ENCODE data around the gene MRPL21. TPM values are rescaled to one million over a fixed set of nuclear protein-coding genes. Genes with fewer than 3 reads are reported as not detected.

Gene MRPL21
- total RNA-seq, 1 experiment from 2014 or later = 179 TPM

DNA sequence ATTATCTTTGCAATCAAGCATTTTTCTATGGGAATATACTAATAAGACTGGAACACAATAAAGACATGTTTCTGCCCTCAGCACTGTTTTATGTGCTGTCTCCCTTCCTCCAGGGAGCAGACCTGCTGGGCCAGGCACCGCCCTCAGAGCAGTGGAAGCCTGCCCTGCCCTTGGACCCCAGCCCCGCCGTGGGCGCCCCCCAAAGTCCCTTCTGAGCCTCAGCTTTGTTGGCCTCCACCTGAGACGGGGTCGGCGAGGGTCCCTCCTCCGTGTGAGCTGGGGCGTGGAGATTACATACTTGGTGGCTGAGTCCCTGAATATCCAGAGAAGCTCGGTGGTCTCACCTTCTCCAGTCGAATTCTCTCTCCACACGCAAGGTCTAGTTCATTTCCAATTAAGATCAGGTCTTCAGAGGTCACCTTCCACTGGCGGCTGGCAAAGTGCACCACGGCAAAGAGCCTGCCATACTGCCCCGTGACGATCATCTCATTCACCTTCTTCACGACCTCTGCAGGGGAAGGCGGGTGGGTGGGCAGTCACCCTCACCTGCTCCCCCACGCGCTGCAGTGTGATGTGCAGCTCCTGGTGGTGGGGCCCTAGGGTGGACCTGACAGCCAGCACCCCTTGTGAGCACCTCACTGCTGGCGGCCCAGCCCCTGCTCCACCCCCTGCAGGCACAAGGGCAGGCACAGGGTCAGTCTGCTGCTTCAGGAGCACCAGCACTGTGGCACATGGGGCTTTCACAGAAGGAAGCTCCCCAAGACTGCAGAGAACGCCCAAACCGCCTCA lies 7.3 kb downstream of the MRPL21 start:
- Histone ChIP-seq H3K27me3 (replicated peaks; ENCODE audit: control insufficient read depth, insufficient read depth, low read length) (no peaks in the 10 kb centered on the region), H3K36me3 (ENCODE audit: control insufficient read depth, insufficient read depth, low read length) (peaks cover 14% of the 10 kb centered on the region), H3K4me1 (no peaks in the 10 kb centered on the region), H3K4me3 (ENCODE audit: low read depth, low read length) (no peak overlapping the region), H3K9me3 (no peaks in the 10 kb centered on the region)
- ChIA-PET POLR2A (no interaction called here), CTCF (no interaction called here)
- TF ChIP-seq, protein P1, sequence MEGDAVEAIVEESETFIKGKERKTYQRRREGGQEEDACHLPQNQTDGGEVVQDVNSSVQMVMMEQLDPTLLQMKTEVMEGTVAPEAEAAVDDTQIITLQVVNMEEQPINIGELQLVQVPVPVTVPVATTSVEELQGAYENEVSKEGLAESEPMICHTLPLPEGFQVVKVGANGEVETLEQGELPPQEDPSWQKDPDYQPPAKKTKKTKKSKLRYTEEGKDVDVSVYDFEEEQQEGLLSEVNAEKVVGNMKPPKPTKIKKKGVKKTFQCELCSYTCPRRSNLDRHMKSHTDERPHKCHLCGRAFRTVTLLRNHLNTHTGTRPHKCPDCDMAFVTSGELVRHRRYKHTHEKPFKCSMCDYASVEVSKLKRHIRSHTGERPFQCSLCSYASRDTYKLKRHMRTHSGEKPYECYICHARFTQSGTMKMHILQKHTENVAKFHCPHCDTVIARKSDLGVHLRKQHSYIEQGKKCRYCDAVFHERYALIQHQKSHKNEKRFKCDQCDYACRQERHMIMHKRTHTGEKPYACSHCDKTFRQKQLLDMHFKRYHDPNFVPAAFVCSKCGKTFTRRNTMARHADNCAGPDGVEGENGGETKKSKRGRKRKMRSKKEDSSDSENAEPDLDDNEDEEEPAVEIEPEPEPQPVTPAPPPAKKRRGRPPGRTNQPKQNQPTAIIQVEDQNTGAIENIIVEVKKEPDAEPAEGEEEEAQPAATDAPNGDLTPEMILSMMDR (IDR thresholded peaks at IDR 0.05; ENCODE audit: insufficient read depth in 1 of 2, low read depth in 1 of 2, low read length in 1 of 2, severe bottlenecking in 1 of 2, unreplicated experiment in 1 of 2) = no peak
- no TSS peak for BruUV-seq (replicated peaks)
- H3K9me3 Mint-ChIP-seq (ENCODE audit: unreplicated experiment) = no peaks in the 10 kb centered on the region
- H3K4me1 Mint-ChIP-seq (ENCODE audit: low read depth, unreplicated experiment) = peaks cover under 1% of the 10 kb centered on the region
- no peak overlapping the region for H3K27ac Mint-ChIP-seq (ENCODE audit: unreplicated experiment)
- H3K27me3 Mint-ChIP-seq (ENCODE audit: insufficient read depth, unreplicated experiment) = no peaks in the 10 kb centered on the region
- no peak for DNase-seq
- no peak overlapping the region for H3K4me3 Mint-ChIP-seq (ENCODE audit: unreplicated experiment)
- intact Hi-C loops (cut with micrococcal nuclease; ENCODE audit: unreplicated experiment) = no loop called here
- peaks cover 80% of the 10 kb centered on the region for H3K36me3 Mint-ChIP-seq (ENCODE audit: insufficient read depth, unreplicated experiment)

DNA sequence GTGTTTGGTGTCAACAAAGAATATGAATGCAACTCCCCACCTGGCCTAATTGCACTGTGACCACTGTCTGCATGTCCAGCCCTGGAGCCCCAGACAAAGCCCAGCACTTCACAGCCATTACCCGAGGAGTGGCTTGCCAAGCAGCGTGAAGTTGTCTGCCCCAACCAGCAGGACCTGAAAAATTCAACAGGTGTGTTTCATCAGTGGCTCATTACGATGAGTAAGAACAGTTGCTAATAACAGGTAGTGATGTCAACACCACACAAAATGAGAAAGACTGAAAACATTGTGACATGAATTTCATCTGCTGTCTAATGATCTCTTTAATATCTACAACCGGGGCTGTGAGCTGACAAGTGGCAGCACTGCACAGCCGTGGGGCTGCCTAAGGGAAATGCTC lies 10.3 kb downstream of the MRPL21 start:
- peaks cover 13% of the 10 kb centered on the region for H3K36me3 ChIP-seq (ENCODE audit: control insufficient read depth, insufficient read depth, low read length)
- no peak overlapping the region for H3K4me3 ChIP-seq (ENCODE audit: low read depth, low read length)
- Mint-ChIP-seq H3K36me3 (ENCODE audit: insufficient read depth, unreplicated experiment) (peaks cover 80% of the 10 kb centered on the region), H3K9me3 (ENCODE audit: unreplicated experiment) (no peaks in the 10 kb centered on the region), H3K4me1 (ENCODE audit: low read depth, unreplicated experiment) (no peaks in the 10 kb centered on the region), H3K27me3 (ENCODE audit: insufficient read depth, unreplicated experiment) (no peaks in the 10 kb centered on the region), H3K4me3 (ENCODE audit: unreplicated experiment) (no peak overlapping the region), H3K27ac (ENCODE audit: unreplicated experiment) (no peak overlapping the region)
- TF ChIP-seq, protein P1 (IDR thresholded peaks at IDR 0.05; ENCODE audit: insufficient read depth in 1 of 2, low read depth in 1 of 2, low read length in 1 of 2, severe bottlenecking in 1 of 2, unreplicated experiment in 1 of 2) = no peak
- intact Hi-C loops (cut with micrococcal nuclease; ENCODE audit: unreplicated experiment) = no loop called here
- no peaks in the 10 kb centered on the region for H3K9me3 ChIP-seq
- no TSS peak for BruUV-seq (replicated peaks)
- CTCF ChIA-PET = no interaction called here
- POLR2A ChIA-PET = no interaction called here
- H3K4me1 ChIP-seq = no peaks in the 10 kb centered on the region
- no peak for DNase-seq
- H3K27me3 ChIP-seq (replicated peaks; ENCODE audit: control insufficient read depth, insufficient read depth, low read length) = no peaks in the 10 kb centered on the region

DNA sequence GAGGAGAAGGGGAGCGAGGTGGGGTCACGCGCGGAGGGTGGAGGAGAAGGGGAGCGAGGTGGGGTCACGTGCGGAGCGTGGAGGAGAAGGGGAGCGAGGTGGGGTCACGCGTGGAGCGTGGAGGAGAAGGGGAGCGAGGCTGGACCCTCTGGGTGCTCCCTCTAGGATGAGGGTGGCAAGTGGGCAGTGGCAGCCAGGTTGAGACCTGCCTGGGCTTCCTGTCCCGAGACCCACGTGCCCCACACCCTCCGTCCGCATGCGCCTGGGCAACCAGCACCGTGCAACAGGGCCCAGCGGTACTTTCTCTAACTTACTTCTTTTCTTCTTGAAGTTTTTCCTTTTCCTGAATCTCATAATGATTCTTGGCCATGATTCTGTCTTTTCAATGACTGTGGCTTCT lies 11.1 kb downstream of the MRPL21 start:
- no peak overlapping the region for H3K27ac Mint-ChIP-seq (ENCODE audit: unreplicated experiment)
- no TSS peak for BruUV-seq (replicated peaks)

More for the DNA sequence above, 11.1 kb downstream of the MRPL21 start:
- Mint-ChIP-seq H3K27me3 (ENCODE audit: insufficient read depth, unreplicated experiment) (no peaks in the 10 kb centered on the region), H3K36me3 (ENCODE audit: insufficient read depth, unreplicated experiment) (peaks cover 73% of the 10 kb centered on the region), H3K4me3 (ENCODE audit: unreplicated experiment) (no peak overlapping the region), H3K4me1 (ENCODE audit: low read depth, unreplicated experiment) (no peaks in the 10 kb centered on the region), H3K9me3 (ENCODE audit: unreplicated experiment) (no peaks in the 10 kb centered on the region)
- POLR2A ChIA-PET = no interaction called here
- H3K9me3 ChIP-seq = no peaks in the 10 kb centered on the region
- intact Hi-C loops (cut with micrococcal nuclease; ENCODE audit: unreplicated experiment) = no loop called here
- H3K4me3 ChIP-seq (ENCODE audit: low read depth, low read length) = no peak overlapping the region
- CTCF ChIA-PET = no interaction called here
- no peaks in the 10 kb centered on the region for H3K4me1 ChIP-seq
- peaks cover 12% of the 10 kb centered on the region for H3K36me3 ChIP-seq (ENCODE audit: control insufficient read depth, insufficient read depth, low read length)
- TF ChIP-seq, protein P1 (IDR thresholded peaks at IDR 0.05; ENCODE audit: insufficient read depth in 1 of 2, low read depth in 1 of 2, low read length in 1 of 2, severe bottlenecking in 1 of 2, unreplicated experiment in 1 of 2) = no peak
- no peak for DNase-seq
- no peaks in the 10 kb centered on the region for H3K27me3 ChIP-seq (replicated peaks; ENCODE audit: control insufficient read depth, insufficient read depth, low read length)
